K562 (cell line): ENCODE data around the gene USP5. TPM values are rescaled to one million over a fixed set of nuclear protein-coding genes. Genes with fewer than 3 reads are reported as not detected.
A peak's percentile ranks its signal among the peaks of the same experiment; 100 is the strongest.

Experiments
- ATAC-seq: fragments of 200-7000 bp; cut with Tn5 transposase; 3 replicates; pipeline ENCODE4 v1.9.1; 2020; ENCODE audit warnings: moderate library complexity
- BruUV-seq: library from RNA; stranded (reverse); fragments of 400-500 nt; replicated peaks from 2 replicates; lab custom pipeline; 2021; lab: Mats Ljungman, UMichigan
- CTCF ChIA-PET: fragments of 300-600 bp; formaldehyde crosslinking; extraction: SDS; loops from one replicate; lab custom pipeline; 2021; ENCODE audit warnings: low intra/inter-chr PET ratio; lab: Yijun Ruan, JAX
- POLR2A ChIA-PET: fragments of 300-600, 350-650 bp; sonication (Branson Sonifier 250); formaldehyde crosslinking; extraction: SDS; loops from one replicate; lab custom pipeline; 2021; ENCODE audit warnings: antibody characterized with exemption, inconsistent platforms; lab: Yijun Ruan, JAX
- DNase-seq, 4 experiments: peaks; one replicate each; pipeline versions ENCODE4 v3.0.0 to v3.0.0-alpha.2; 2011 to 2018; ENCODE audit warnings: low spot score in 3 of 4, mixed read lengths in 3 of 4; ENCODE audit errors: extremely low read depth in 1 of 4
- FAIRE-seq: peaks from 2 replicates; lab custom pipeline; 2011; peaks lifted over from hg19 to GRCh38; lab: Jason Lieb, UNC
- H2AFZ ChIP-seq: 2 replicates; pipeline ENCODE4 v1.6.0; 2011; ENCODE audit warnings: low read depth, low read length, control low read depth, inconsistent platforms
- H3K27ac ChIP-seq: fragments of 200-600 bp; 3 replicates; pipeline ENCODE4 v1.8.0; 2011; ENCODE audit warnings: low read depth, mild to moderate bottlenecking, control low read depth, inconsistent platforms, low read length, moderate library complexity, mixed read lengths; ENCODE audit errors: extremely low read depth
- H3K27me3 ChIP-seq, 2 experiments: fragments of 300-600 bp in 1 of 2; 2 replicates in 1 of 2; 3 replicates in 1 of 2; pipeline versions ENCODE4 v1.6.0 to v1.8.0; 2011; ENCODE audit warnings: inconsistent platforms in 2 of 2, low read length in 2 of 2, mild to moderate bottlenecking in 1 of 2, mixed read lengths in 1 of 2, moderate library complexity in 1 of 2; ENCODE audit not compliant: control insufficient read depth in 2 of 2, insufficient read depth in 2 of 2
- H3K36me3 ChIP-seq: fragments of 300-600 bp; 3 replicates; pipeline ENCODE4 v1.8.0; 2011; ENCODE audit warnings: mild to moderate bottlenecking, low read length, inconsistent platforms; ENCODE audit not compliant: control insufficient read depth, insufficient read depth
- H3K4me1 ChIP-seq, 2 experiments: fragments of 200-600 bp in 1 of 2; replicated peaks in 1 of 2; 2 replicates in 1 of 2; 3 replicates in 1 of 2; pipeline versions ENCODE4 v1.5.1 to v1.8.0; 2011; ENCODE audit warnings: inconsistent platforms in 2 of 2, low read length in 2 of 2, mild to moderate bottlenecking in 1 of 2, mixed read lengths in 1 of 2, moderate library complexity in 1 of 2; ENCODE audit not compliant: control insufficient read depth in 2 of 2, insufficient read depth in 2 of 2
- H3K4me2 ChIP-seq: 2 replicates; pipeline ENCODE4 v1.6.1; 2011; ENCODE audit warnings: low read length, control low read depth, inconsistent platforms, mixed read lengths; ENCODE audit not compliant: insufficient read depth
- H3K4me3 ChIP-seq: fragments of 200-600 bp; sonication (generic), shearing (Covaris generic); 2 replicates; pipeline ENCODE4 v1.5.1; 2016; ENCODE audit warnings: control low read depth, inconsistent platforms
- H3K79me2 ChIP-seq: fragments of 200-600 bp; 3 replicates; pipeline ENCODE4 v1.8.0; 2011; ENCODE audit warnings: low read length, inconsistent platforms; ENCODE audit not compliant: control insufficient read depth, insufficient read depth
- H3K9ac ChIP-seq, 2 experiments: 2 replicates each; pipeline versions ENCODE4 v1.6.0 to v1.6.1; 2011; ENCODE audit warnings: low read depth in 2 of 2, low read length in 2 of 2, control low read depth in 1 of 2, inconsistent platforms in 1 of 2, mild to moderate bottlenecking in 1 of 2, mixed read lengths in 1 of 2; ENCODE audit not compliant: insufficient read depth in 1 of 2
- H3K9me1 ChIP-seq: one replicate; pipeline ENCODE4 v1.6.0; 2011; ENCODE audit warnings: inconsistent platforms, mild to moderate bottlenecking, low read length, moderate library complexity; ENCODE audit not compliant: control insufficient read depth, insufficient read depth
- H3K9me3 ChIP-seq: replicated peaks from 2 replicates; pipeline ENCODE4 v1.5.1; 2011; ENCODE audit warnings: low read depth, low read length, inconsistent platforms; ENCODE audit not compliant: control insufficient read depth, insufficient read depth
- H4K20me1 ChIP-seq: replicated peaks from 2 replicates; pipeline ENCODE4 v1.6.1; 2011; ENCODE audit warnings: low read length, inconsistent platforms, mixed read lengths; ENCODE audit not compliant: control insufficient read depth, insufficient read depth
- CTBP1 ChIP-seq: fragments of 450-650 bp; IDR thresholded peaks from 2 replicates; pipeline ENCODE4 v1.6.1; 2016; ENCODE audit warnings: borderline replicate concordance
- FOSL1 ChIP-seq: fragments of 200-800 bp; sonication (Bioruptor generic); conservative IDR thresholded peaks from 2 replicates; pipeline ENCODE4 v1.6.1; 2016; ENCODE audit warnings: missing genetic modification characterization, missing compliant biosample characterization
- HDAC3 ChIP-seq: fragments of 450-650 bp; IDR thresholded peaks from 2 replicates; pipeline ENCODE4 v1.6.1; 2018; ENCODE audit warnings: borderline replicate concordance, mild to moderate bottlenecking, moderate library complexity; ENCODE audit not compliant: partially characterized antibody
- JUND ChIP-seq, 2 experiments: IDR thresholded peaks; 2 replicates in 1 of 2; 3 replicates in 1 of 2; pipeline ENCODE4 v1.6.1; 2011; ENCODE audit warnings: borderline replicate concordance in 2 of 2, low read depth in 2 of 2, low read length in 2 of 2, improper control_type of control experiment in 1 of 2, missing biosample characterization in 1 of 2, missing genetic modification characterization in 1 of 2, missing genetic modification reagents in 1 of 2
- NCOR1 ChIP-seq: fragments of 450-650 bp; IDR thresholded peaks from 2 replicates; pipeline ENCODE4 v1.6.1; 2016; ENCODE audit warnings: mild to moderate bottlenecking, moderate library complexity
- NFIX ChIP-seq: fragments of 250-450 bp; sonication (Bioruptor Pico); IDR thresholded peaks from 2 replicates; pipeline ENCODE4 v1.4.0; 2020; ENCODE audit warnings: low read depth, mild to moderate bottlenecking, moderate library complexity
- NRF1 ChIP-seq, 2 experiments: fragments of 450-650 bp; IDR thresholded peaks in 1 of 2; conservative IDR thresholded peaks in 1 of 2; 2 replicates each; pipeline ENCODE4 v1.6.1; 2014; ENCODE audit warnings: mild to moderate bottlenecking in 2 of 2
- POLR2G ChIP-seq: fragments of 200-400 bp; formaldehyde crosslinking; IDR thresholded peaks from 2 replicates; pipeline ENCODE4 v1.6.1; 2017; ENCODE audit warnings: low read depth, mild to moderate bottlenecking, antibody characterized with exemption, low read length, moderate library complexity
- TCFL5 ChIP-seq: fragments of 250-450 bp; sonication (Bioruptor Pico); conservative IDR thresholded peaks from 2 replicates; pipeline ENCODE4 v1.6.1; 2021; ENCODE audit warnings: mild to moderate bottlenecking, moderate library complexity, matching md5 sums
- TFAM ChIP-seq: fragments of 250-450 bp; sonication (Bioruptor Pico); conservative IDR thresholded peaks from 2 replicates; pipeline ENCODE4 v1.5.0; 2021; ENCODE audit warnings: mild to moderate bottlenecking, moderate library complexity
- USF1 ChIP-seq: sonication (generic); formaldehyde crosslinking; IDR thresholded peaks from 2 replicates; pipeline ENCODE4 v1.9.0; 2022; ENCODE audit warnings: mild to moderate bottlenecking, missing genetic modification reagents
- ZBTB12 ChIP-seq: fragments of 250-450 bp; sonication (Bioruptor Pico); IDR thresholded peaks from 2 replicates; pipeline ENCODE4 v1.4.0; 2020
- ZNF184 ChIP-seq: sonication (generic); formaldehyde crosslinking; IDR thresholded peaks from 2 replicates; pipeline ENCODE4 v1.5.0; 2020; ENCODE audit warnings: missing genetic modification reagents
- ZNF77 ChIP-seq: fragments of 250-450 bp; sonication (Bioruptor Pico); IDR thresholded peaks from 2 replicates; pipeline ENCODE4 v1.5.0; 2020
- WGBS: fragments of 100-300 bp; shearing (Covaris generic); methylation state at CpG from one replicate; pipeline ENCODE4 v1.1.6; 2016; ENCODE audit warnings: low coverage, mixed read lengths; ENCODE audit not compliant: insufficient coverage; ENCODE audit errors: missing lambda C conversion rate; 5-methylcytosine and 5-hydroxymethylcytosine counted together
- in situ Hi-C: fragments of 300-500 bp; cut with MboI; formaldehyde crosslinking; loops from 4 replicates; pipeline ENCODE4 v1.15.0; 2018; ENCODE audit warnings: inconsistent platforms, mixed read lengths
- intact Hi-C: fragments of 100-400 bp; cut with micrococcal nuclease; formaldehyde crosslinking; loops from 2 replicates; pipeline ENCODE4 v1.14.2; 2022
- polyA plus RNA-seq, 8 experiments: library from polyadenylated mRNA; depleted of rRNA in 4 of 8; stranded (reverse) in 5 of 8; unstranded in 3 of 8; fragments of >200 nt; fragmentation: Nextera tagmentation in 2 of 8; fragmentation: Illumina TruSeq in 1 of 8; extraction: Ambion mirVana in 2 of 8; extraction: Trizol in 1 of 8; gene quantifications; 2 replicates each; pipeline versions ENCODE4 v1.2.1 to v1.2.3, GENCODE V29; 2011 to 2014; ENCODE audit warnings: inconsistent platforms in 1 of 8, missing spikeins in 1 of 8
- total RNA-seq, 7 experiments: library from RNA; depleted of rRNA in 6 of 7; stranded (reverse); fragments of >200 nt in 6 of 7; fragmentation: Illumina TruSeq in 2 of 7; extraction: Trizol in 2 of 7; gene quantifications; 2 replicates each; pipeline versions ENCODE4 v1.2.1 to v1.2.3, GENCODE V29; 2011 to 2021; ENCODE audit warnings: low replicate concordance in 1 of 7
- TF ChIP-seq, protein P1 (sequence below), 2 experiments: IDR thresholded peaks; 2 replicates each; pipeline ENCODE4 v1.6.1; 2011; ENCODE audit warnings: borderline replicate concordance in 1 of 2, control low read depth in 1 of 2, low read depth in 1 of 2, low read length in 1 of 2, mild to moderate bottlenecking in 1 of 2, mixed read lengths in 1 of 2, moderate library complexity in 1 of 2; ENCODE audit not compliant: insufficient read depth in 1 of 2, insufficient read length in 1 of 2, poor library complexity in 1 of 2, severe bottlenecking in 1 of 2; ENCODE audit errors: extremely low read depth in 1 of 2
- TF ChIP-seq, protein P2 (sequence below): sonication (generic); formaldehyde crosslinking; IDR thresholded peaks from 2 replicates; pipeline ENCODE4 v1.8.1; 2023; ENCODE audit warnings: mild to moderate bottlenecking, missing genetic modification reagents

USP5 gene
- total and polyA plus RNA-seq, 9 of the 15 experiments (the other 6 are each of a cell fraction or from before 2014, with no cell fraction given), result 1.4 to 107 (median 48.6) TPM

GRCh38 chr12:6914246-6914946, 62.4 kb downstream of the USP5 start, which contains the start of gene ENO2:
Gene ENO2, plus strand, starts transcription at chr12:6914580. Its CDS starts 1,253 bp downstream, at chr12:6915833.
- intact Hi-C loops, result no loop called here
- H2AFZ ChIP-seq, result peak within 1 kb of the TSS; percentile 59
- peak; percentile 79 for ATAC-seq
- H4K20me1 ChIP-seq, result no peaks in the 10 kb centered on the region
- H3K4me2 ChIP-seq, result peak within 1 kb of the TSS; percentile 76
- H3K9ac ChIP-seq, result peak within 1 kb of the TSS in 1 of 2 experiments; percentile 84; a peak in 3 of 4 replicates
- peaks cover 6% of the 10 kb centered on the region for H3K9me1 ChIP-seq
- H3K27me3 ChIP-seq, result no peaks in the 10 kb centered on the region
- peak within 1 kb of the TSS; percentile 46 for H3K4me3 ChIP-seq
- POLR2A ChIA-PET, result no interaction called here
- 13% methylated on average over 3 of the region's 68 CpGs for WGBS
- H3K79me2 ChIP-seq, result peaks cover 19% of the 10 kb centered on the region
- no peak for FAIRE-seq
- in situ Hi-C loops, result no loop called here
- peaks cover 12 to 40% of the 10 kb centered on the region in 2 experiments; a peak in 4 of 5 replicates for H3K4me1 ChIP-seq
- no peaks in the 10 kb centered on the region for H3K9me3 ChIP-seq
- CTCF ChIA-PET, result no interaction called here
- DNase-seq, result peak; percentile 44 to 56 (median 48)
- BruUV-seq, result no TSS peak
- H3K36me3 ChIP-seq, result peaks cover 13% of the 10 kb centered on the region; the same call in 2 of the 3 replicates
- H3K27ac ChIP-seq, result no peak within 1 kb of the TSS; the same call in 2 of the 3 replicates
- TF ChIP-seq CTBP1, result peak; percentile 72
- no peak for TF ChIP-seq HDAC3
- no peak for TF ChIP-seq ZNF77 (CRISPR knock-in tag)
- peak; percentile 71 to 76 for TF ChIP-seq NRF1 (conservative IDR thresholded peaks at IDR 0.05 in 1 of 2, IDR thresholded peaks at IDR 0.05 in 1 of 2)
- TF ChIP-seq ZBTB12, result no peak
- TF ChIP-seq TFAM (CRISPR knock-in tag), result no peak
- no peak for TF ChIP-seq NCOR1
- peak; percentile 70 for TF ChIP-seq FOSL1
- no peak for TF ChIP-seq NFIX (CRISPR knock-in tag)
- TF ChIP-seq ZNF184 (CRISPR knock-in tag), result no peak
- TF ChIP-seq POLR2G, result peak; percentile 38
- TF ChIP-seq TCFL5 (CRISPR knock-in tag), result no peak
- TF ChIP-seq, protein P1, sequence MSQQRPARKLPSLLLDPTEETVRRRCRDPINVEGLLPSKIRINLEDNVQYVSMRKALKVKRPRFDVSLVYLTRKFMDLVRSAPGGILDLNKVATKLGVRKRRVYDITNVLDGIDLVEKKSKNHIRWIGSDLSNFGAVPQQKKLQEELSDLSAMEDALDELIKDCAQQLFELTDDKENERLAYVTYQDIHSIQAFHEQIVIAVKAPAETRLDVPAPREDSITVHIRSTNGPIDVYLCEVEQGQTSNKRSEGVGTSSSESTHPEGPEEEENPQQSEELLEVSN (IDR thresholded peaks at IDR 0.05; ENCODE audit: borderline replicate concordance in 1 of 2, extremely low read depth in 1 of 2, insufficient read depth in 1 of 2, insufficient read length in 1 of 2, low read depth in 1 of 2, low read length in 1 of 2, poor library complexity in 1 of 2, severe bottlenecking in 1 of 2), result peak in 1 of 2 experiments; percentile 51
- TF ChIP-seq, protein P2, sequence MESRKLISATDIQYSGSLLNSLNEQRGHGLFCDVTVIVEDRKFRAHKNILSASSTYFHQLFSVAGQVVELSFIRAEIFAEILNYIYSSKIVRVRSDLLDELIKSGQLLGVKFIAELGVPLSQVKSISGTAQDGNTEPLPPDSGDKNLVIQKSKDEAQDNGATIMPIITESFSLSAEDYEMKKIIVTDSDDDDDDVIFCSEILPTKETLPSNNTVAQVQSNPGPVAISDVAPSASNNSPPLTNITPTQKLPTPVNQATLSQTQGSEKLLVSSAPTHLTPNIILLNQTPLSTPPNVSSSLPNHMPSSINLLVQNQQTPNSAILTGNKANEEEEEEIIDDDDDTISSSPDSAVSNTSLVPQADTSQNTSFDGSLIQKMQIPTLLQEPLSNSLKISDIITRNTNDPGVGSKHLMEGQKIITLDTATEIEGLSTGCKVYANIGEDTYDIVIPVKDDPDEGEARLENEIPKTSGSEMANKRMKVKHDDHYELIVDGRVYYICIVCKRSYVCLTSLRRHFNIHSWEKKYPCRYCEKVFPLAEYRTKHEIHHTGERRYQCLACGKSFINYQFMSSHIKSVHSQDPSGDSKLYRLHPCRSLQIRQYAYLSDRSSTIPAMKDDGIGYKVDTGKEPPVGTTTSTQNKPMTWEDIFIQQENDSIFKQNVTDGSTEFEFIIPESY (CRISPR knock-in tag), result peak; percentile 68
- peak; percentile 23; the same call in 1 of the 2 replicates for TF ChIP-seq JUND (IDR thresholded peaks at IDR 0.05; ENCODE audit: borderline replicate concordance, low read depth, low read length)
- no peak; the same call in 2 of the 3 replicates for TF ChIP-seq JUND (tag; IDR thresholded peaks at IDR 0.05; ENCODE audit: borderline replicate concordance, low read depth, low read length)
- TF ChIP-seq USF1 (CRISPR knock-in tag), result peak; percentile 61
